Measurements from ENCODE around the gene MPHOSPH10. TPM values are rescaled to one million over a fixed set of nuclear protein-coding genes. Genes with fewer than 3 reads are reported as not detected.

MPHOSPH10 gene
- total and polyA plus RNA-seq, 2 donors (not counting 1 experiment from before 2014, with no cell fraction given), result 5.6 to 51.8 TPM

DNA sequence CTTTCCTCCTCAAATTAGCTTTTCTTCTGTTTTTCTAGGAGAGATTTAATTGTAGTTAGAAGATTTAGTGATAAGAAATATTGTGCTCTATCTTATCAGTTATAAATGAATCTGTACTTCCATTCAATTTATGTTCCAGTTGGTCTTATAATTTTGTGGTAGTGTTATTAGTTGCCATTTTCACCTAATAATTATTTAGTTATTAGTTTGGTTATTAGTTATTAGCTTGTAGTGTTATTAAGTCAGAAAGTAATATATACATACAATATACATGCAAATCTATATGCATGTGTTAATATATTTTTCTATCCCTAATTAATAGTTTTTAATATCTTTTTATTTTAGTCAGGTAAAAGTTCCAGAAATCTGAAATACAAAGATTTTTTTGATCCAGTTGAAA lies 3.2 kb downstream of the MPHOSPH10 start:
- POLR2A ChIA-PET, result no interaction called here

DNA sequence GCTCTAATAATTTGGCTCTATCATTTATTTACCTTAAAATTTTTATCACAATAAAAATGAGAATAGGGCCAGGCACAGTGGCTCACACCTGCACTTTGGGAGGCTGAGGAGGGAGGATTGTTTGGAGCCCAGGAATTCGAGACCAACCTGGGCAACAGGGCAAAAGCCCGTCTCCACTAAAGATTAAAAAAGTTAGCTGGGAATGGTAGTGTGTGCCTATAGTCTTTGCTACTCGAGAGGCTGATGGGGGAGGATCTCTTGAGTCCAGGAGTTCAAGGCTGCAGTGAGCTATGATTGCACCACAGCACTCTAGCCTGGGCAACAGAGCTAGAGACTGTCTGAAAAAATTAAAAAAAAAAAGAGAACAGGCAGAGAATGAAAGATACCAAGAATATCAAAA lies 5.7 kb downstream of the MPHOSPH10 start:
- TF ChIP-seq CTCF (IDR thresholded peaks at IDR 0.05) (no peak), EZH2 (IDR thresholded peaks at IDR 0.05; ENCODE audit: borderline replicate concordance, insufficient read depth, low read depth, low read length, poor library complexity, severe bottlenecking) (no peak)
- Histone ChIP-seq H3K27ac (ENCODE audit: low read length in 2 of 2) (no peak overlapping the region), H3K4me1 (ENCODE audit: control insufficient read depth in 2 of 2, insufficient read depth in 2 of 2, low read length in 2 of 2) (peaks cover 10 to 12% of the 10 kb centered on the region in 2 donors), H3K4me2 (replicated peaks; ENCODE audit: low read depth, low read length, poor library complexity, severe bottlenecking) (no peak overlapping the region), H3K4me3 (ENCODE audit: control extremely low read depth in 1 of 5, extremely low read depth in 1 of 5, insufficient read depth in 1 of 5, low read depth in 2 of 5, low read length in 4 of 5) (no peak overlapping the region), H3K9me3 (ENCODE audit: control extremely low read depth in 1 of 3, control insufficient read depth in 2 of 3, insufficient read depth in 1 of 3, low read length in 2 of 3) (no peaks in the 10 kb centered on the region), H3K27me3 (replicated peaks in 1 of 4; ENCODE audit: control extremely low read depth in 1 of 4, control insufficient read depth in 3 of 4, insufficient read depth in 4 of 4, low read length in 3 of 4) (no peaks in the 10 kb centered on the region), H3K79me2 (ENCODE audit: control insufficient read depth, insufficient read depth, low read length) (peaks cover 10% of the 10 kb centered on the region), H2AFZ (ENCODE audit: insufficient read depth, low read depth, low read length, poor library complexity, severe bottlenecking) (no peak overlapping the region), H4K20me1 (ENCODE audit: control insufficient read depth, insufficient read depth, low read length, poor library complexity, severe bottlenecking) (no peaks in the 10 kb centered on the region), H3K36me3 (replicated peaks in 1 of 2; ENCODE audit: control extremely low read depth in 1 of 2, control insufficient read depth in 1 of 2, extremely low read depth in 1 of 2, insufficient read depth in 2 of 2, low read length in 1 of 2) (peaks cover 4 to 58% of the 10 kb centered on the region in 2 experiments), H3K9ac (ENCODE audit: low read length) (no peak overlapping the region)
- ChIA-PET CTCF (no interaction called here), POLR2A (no interaction called here)
- no peak overlapping the region for H3K27ac Mint-ChIP-seq
- ATAC-seq (ENCODE audit: low read depth), result no peak
- no peak for DNase-seq
- H3K9me3 Mint-ChIP-seq (ENCODE audit: insufficient read depth), result no peaks in the 10 kb centered on the region
- H3K4me1 Mint-ChIP-seq, result no peaks in the 10 kb centered on the region
- H3K4me3 Mint-ChIP-seq, result no peak overlapping the region
- 67% methylated on average over 3 of the region's 3 CpGs for WGBS (ENCODE audit: insufficient coverage)
- intact Hi-C loops (cut with micrococcal nuclease), result loop anchor here (10.0 kb wide), 1 partner anchor 139 kb away; no protein-coding TSS in a partner anchor
- H3K27me3 Mint-ChIP-seq, result no peaks in the 10 kb centered on the region

More for the DNA sequence above, 3.2 kb downstream of the MPHOSPH10 start:
- H3K9me3 ChIP-seq (ENCODE audit: control extremely low read depth in 1 of 3, control insufficient read depth in 2 of 3, insufficient read depth in 1 of 3, low read length in 2 of 3), result no peaks in the 10 kb centered on the region
- H3K36me3 ChIP-seq (replicated peaks in 1 of 2; ENCODE audit: control extremely low read depth in 1 of 2, control insufficient read depth in 1 of 2, extremely low read depth in 1 of 2, insufficient read depth in 2 of 2, low read length in 1 of 2), result peaks cover 4 to 38% of the 10 kb centered on the region in 2 experiments
- H3K4me3 ChIP-seq (ENCODE audit: control extremely low read depth in 1 of 5, extremely low read depth in 1 of 5, insufficient read depth in 1 of 5, low read depth in 2 of 5, low read length in 4 of 5), result no peak overlapping the region
- DNase-seq (no peak), ATAC-seq (ENCODE audit: low read depth) (no peak)
- no peak overlapping the region for H3K4me3 Mint-ChIP-seq
- no peaks in the 10 kb centered on the region for H3K27me3 ChIP-seq (replicated peaks in 1 of 4; ENCODE audit: control extremely low read depth in 1 of 4, control insufficient read depth in 3 of 4, insufficient read depth in 4 of 4, low read length in 3 of 4)
- H4K20me1 ChIP-seq (ENCODE audit: control insufficient read depth, insufficient read depth, low read length, poor library complexity, severe bottlenecking), result no peaks in the 10 kb centered on the region
- H3K4me1 ChIP-seq (ENCODE audit: control insufficient read depth in 2 of 2, insufficient read depth in 2 of 2, low read length in 2 of 2), result peaks cover 20 to 21% of the 10 kb centered on the region in 2 donors
- intact Hi-C loops (cut with micrococcal nuclease), result loop anchor here (10.0 kb wide), 1 partner anchor 141 kb away; no protein-coding TSS in a partner anchor
- no peaks in the 10 kb centered on the region for H3K9me3 Mint-ChIP-seq (ENCODE audit: insufficient read depth)
- TF ChIP-seq CTCF (IDR thresholded peaks at IDR 0.05) (no peak), EZH2 (IDR thresholded peaks at IDR 0.05; ENCODE audit: borderline replicate concordance, insufficient read depth, low read depth, low read length, poor library complexity, severe bottlenecking) (no peak)
- no peak overlapping the region for H3K4me2 ChIP-seq (replicated peaks; ENCODE audit: low read depth, low read length, poor library complexity, severe bottlenecking)
- CTCF ChIA-PET, result no interaction called here
- H3K9ac ChIP-seq (ENCODE audit: low read length), result no peak overlapping the region
- no peak overlapping the region for H3K27ac ChIP-seq (ENCODE audit: low read length in 2 of 2)
- H3K27ac Mint-ChIP-seq, result no peak overlapping the region
- H3K79me2 ChIP-seq (ENCODE audit: control insufficient read depth, insufficient read depth, low read length), result peaks cover 30% of the 10 kb centered on the region
- peaks cover 12% of the 10 kb centered on the region for H3K4me1 Mint-ChIP-seq
- H3K27me3 Mint-ChIP-seq, result no peaks in the 10 kb centered on the region
- H2AFZ ChIP-seq (ENCODE audit: insufficient read depth, low read depth, low read length, poor library complexity, severe bottlenecking), result no peak overlapping the region
